ENCODE results near the gene PDYN. TPM values are rescaled to one million over a fixed set of nuclear protein-coding genes. Genes with fewer than 3 reads are reported as not detected.

PDYN gene
- polyA plus RNA-seq, 1 experiment = not detected

DNA sequence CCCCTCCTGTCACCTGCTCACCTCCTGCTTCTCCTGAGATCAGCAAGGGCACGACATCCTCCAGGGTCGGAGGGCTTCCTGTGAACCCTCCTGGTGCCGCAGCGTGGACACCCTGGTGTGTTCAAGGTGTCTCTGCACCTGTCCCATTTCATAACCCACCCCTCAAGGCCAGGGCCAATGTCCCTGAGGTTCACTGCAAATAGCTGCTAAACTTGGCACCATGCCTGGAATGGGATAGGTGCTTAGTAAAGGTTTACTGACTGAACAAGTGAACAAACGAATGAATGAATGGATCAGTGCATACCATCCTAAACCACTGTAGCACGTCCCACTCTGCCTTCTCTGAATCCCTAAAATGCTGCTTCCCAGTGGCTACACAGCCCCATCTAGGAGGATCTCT, 63.7 kb downstream of the PDYN start:
- POLR2A ChIA-PET = no interaction called here
- H3K27me3 ChIP-seq (ENCODE audit: control insufficient read depth, insufficient read depth, low read length) = no peaks in the 10 kb centered on the region
- no peak overlapping the region for H3K4me3 ChIP-seq (ENCODE audit: low read depth, low read length)
- no peak overlapping the region for H3K27ac ChIP-seq (ENCODE audit: low read depth, low read length)
- DNase-seq (ENCODE audit: low read depth, low spot score) = no peak
- TF ChIP-seq, protein P1, sequence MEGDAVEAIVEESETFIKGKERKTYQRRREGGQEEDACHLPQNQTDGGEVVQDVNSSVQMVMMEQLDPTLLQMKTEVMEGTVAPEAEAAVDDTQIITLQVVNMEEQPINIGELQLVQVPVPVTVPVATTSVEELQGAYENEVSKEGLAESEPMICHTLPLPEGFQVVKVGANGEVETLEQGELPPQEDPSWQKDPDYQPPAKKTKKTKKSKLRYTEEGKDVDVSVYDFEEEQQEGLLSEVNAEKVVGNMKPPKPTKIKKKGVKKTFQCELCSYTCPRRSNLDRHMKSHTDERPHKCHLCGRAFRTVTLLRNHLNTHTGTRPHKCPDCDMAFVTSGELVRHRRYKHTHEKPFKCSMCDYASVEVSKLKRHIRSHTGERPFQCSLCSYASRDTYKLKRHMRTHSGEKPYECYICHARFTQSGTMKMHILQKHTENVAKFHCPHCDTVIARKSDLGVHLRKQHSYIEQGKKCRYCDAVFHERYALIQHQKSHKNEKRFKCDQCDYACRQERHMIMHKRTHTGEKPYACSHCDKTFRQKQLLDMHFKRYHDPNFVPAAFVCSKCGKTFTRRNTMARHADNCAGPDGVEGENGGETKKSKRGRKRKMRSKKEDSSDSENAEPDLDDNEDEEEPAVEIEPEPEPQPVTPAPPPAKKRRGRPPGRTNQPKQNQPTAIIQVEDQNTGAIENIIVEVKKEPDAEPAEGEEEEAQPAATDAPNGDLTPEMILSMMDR (IDR thresholded peaks at IDR 0.05; ENCODE audit: low read depth, low read length) = no peak
- H3K9me3 ChIP-seq (ENCODE audit: control insufficient read depth, insufficient read depth, low read length) = no peaks in the 10 kb centered on the region
- CTCF ChIA-PET = interaction anchor here (1.7 kb wide), 1 partner anchor 242 kb away, joined by 5 read pairs; no protein-coding TSS in a partner anchor

DNA sequence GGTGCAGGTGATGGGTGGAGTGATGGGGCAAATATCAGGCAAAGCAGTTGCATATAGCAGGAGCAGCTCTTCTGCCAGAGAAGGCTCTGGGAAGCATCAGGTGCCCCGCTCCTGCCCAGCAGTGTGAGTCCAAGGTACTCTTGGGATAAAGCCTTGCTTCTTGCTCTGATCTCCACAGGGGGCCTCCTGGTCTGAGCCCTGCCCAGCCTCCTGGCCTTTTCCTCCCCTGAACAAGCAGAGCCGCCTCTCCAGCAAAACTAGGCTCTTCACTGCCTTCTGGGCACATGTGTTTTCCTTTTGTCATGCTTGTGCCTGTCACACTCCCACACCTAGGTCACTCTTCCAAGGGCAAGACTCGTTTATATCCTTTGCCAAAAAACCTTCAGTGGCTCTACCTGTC, 64.4 kb downstream of the PDYN start:
- TF ChIP-seq, protein P1 (IDR thresholded peaks at IDR 0.05; ENCODE audit: low read depth, low read length) = no peak
- DNase-seq (ENCODE audit: low read depth, low spot score) = no peak
- ChIA-PET CTCF (no interaction called here), POLR2A (no interaction called here)
- Histone ChIP-seq H3K9me3 (ENCODE audit: control insufficient read depth, insufficient read depth, low read length) (no peaks in the 10 kb centered on the region), H3K27ac (ENCODE audit: low read depth, low read length) (no peak overlapping the region), H3K27me3 (ENCODE audit: control insufficient read depth, insufficient read depth, low read length) (no peaks in the 10 kb centered on the region), H3K4me3 (ENCODE audit: low read depth, low read length) (no peak overlapping the region)

DNA sequence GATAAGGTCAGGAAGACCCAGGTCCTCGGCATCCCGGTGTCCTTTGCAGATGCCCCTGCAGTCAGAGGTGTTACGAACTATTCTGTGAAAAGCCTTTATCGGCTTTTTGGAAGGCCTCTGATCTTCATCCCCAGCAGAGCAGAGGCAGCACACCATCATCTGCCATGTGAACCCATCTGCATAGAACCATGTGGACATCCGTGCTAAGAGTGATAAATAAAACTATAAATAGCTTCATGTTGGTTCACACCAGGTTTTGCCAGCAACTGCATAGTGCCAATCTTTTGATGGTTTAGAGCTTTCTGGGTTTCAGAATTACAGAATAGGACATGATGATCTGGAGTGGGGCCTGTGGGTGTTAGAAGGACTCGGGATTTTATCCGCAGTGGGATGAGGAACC, 65.1 kb downstream of the PDYN start:
- H3K4me3 ChIP-seq (ENCODE audit: low read depth, low read length) = no peak overlapping the region
- H3K27ac ChIP-seq (ENCODE audit: low read depth, low read length) = no peak overlapping the region
- CTCF ChIA-PET = interaction anchor here (1.3 kb wide), 1 partner anchor 29 kb away, joined by 3 read pairs; no protein-coding TSS in a partner anchor
- POLR2A ChIA-PET = no interaction called here
- TF ChIP-seq, protein P1 (IDR thresholded peaks at IDR 0.05; ENCODE audit: low read depth, low read length) = no peak
- H3K9me3 ChIP-seq (ENCODE audit: control insufficient read depth, insufficient read depth, low read length) = no peaks in the 10 kb centered on the region
- H3K27me3 ChIP-seq (ENCODE audit: control insufficient read depth, insufficient read depth, low read length) = no peaks in the 10 kb centered on the region
- no peak for DNase-seq (ENCODE audit: low read depth, low spot score)

Other genes starting within 250 kb of the PDYN start
- 21.2 and 27.7 TPM in 2 replicates for gene SIRPA, start 98.7 kb downstream of the PDYN start, polyA plus RNA-seq (2011; rRNA removed)
- gene STK35, start 107.8 kb upstream of the PDYN start, polyA plus RNA-seq (2011; rRNA removed) = 8.0 and 9.3 TPM in 2 replicates